ENCODE results near the gene NETO1.

DNA sequence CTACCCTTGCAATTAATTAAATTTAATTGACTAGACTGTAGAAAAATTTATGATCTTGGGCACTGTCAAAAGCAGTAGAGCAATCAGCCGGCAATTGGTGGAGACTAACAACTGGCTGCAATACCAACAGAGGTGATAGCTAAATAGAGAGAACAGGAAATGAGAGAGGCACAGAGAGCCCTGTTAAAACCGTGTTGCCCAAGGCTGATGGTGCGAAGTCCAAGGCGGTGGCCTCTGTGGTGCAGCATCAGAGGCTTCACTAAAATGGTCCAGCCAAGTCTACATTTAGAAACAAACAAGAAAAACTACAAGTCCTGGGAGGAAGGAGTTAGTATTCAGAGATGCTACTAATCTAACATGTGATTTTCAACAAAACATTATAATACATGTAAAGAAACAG, 115.6 kb downstream of the NETO1 start:
- TF ChIP-seq, protein P1, sequence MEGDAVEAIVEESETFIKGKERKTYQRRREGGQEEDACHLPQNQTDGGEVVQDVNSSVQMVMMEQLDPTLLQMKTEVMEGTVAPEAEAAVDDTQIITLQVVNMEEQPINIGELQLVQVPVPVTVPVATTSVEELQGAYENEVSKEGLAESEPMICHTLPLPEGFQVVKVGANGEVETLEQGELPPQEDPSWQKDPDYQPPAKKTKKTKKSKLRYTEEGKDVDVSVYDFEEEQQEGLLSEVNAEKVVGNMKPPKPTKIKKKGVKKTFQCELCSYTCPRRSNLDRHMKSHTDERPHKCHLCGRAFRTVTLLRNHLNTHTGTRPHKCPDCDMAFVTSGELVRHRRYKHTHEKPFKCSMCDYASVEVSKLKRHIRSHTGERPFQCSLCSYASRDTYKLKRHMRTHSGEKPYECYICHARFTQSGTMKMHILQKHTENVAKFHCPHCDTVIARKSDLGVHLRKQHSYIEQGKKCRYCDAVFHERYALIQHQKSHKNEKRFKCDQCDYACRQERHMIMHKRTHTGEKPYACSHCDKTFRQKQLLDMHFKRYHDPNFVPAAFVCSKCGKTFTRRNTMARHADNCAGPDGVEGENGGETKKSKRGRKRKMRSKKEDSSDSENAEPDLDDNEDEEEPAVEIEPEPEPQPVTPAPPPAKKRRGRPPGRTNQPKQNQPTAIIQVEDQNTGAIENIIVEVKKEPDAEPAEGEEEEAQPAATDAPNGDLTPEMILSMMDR (optimal IDR thresholded peaks at IDR 0.05 in 1 of 3, IDR thresholded peaks at IDR 0.05 in 1 of 3, conservative IDR thresholded peaks at IDR 0.05 in 1 of 3; ENCODE audit: extremely low read depth in 1 of 3, insufficient read depth in 2 of 3, low read length in 3 of 3): no peak
- TF ChIP-seq EZH2 (IDR thresholded peaks at IDR 0.05; ENCODE audit: low read length): no peak
